Measurements from ENCODE around the gene ARF3.

ARF3 gene

DNA sequence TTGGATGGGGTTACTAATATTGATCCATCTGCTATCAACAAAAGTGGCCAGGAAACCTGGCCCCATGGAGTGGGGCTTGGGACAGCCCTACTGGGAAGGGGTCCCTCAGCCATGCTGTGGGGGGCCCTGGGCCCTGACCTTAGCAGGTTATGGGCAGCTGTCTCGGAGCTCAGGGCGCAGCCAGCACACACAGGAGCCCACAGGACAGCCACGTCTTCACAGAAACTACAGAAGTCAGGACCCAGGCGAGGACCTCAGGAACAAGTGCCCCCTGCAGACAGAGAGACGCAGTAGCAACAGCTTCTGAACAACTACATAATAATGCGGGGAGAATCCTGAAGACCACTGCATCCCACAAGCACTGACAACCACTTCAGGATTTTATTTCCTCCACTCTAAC is 20.1 kb downstream of the ARF3 start:
- TF ChIP-seq, protein P1, sequence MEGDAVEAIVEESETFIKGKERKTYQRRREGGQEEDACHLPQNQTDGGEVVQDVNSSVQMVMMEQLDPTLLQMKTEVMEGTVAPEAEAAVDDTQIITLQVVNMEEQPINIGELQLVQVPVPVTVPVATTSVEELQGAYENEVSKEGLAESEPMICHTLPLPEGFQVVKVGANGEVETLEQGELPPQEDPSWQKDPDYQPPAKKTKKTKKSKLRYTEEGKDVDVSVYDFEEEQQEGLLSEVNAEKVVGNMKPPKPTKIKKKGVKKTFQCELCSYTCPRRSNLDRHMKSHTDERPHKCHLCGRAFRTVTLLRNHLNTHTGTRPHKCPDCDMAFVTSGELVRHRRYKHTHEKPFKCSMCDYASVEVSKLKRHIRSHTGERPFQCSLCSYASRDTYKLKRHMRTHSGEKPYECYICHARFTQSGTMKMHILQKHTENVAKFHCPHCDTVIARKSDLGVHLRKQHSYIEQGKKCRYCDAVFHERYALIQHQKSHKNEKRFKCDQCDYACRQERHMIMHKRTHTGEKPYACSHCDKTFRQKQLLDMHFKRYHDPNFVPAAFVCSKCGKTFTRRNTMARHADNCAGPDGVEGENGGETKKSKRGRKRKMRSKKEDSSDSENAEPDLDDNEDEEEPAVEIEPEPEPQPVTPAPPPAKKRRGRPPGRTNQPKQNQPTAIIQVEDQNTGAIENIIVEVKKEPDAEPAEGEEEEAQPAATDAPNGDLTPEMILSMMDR (conservative IDR thresholded peaks at IDR 0.05; ENCODE audit: low read length), result 0 out of 2 replicates have a peak, but pooled peaks have one; percentile 5
- H3K4me3 ChIP-seq (ENCODE audit: low read length), result no peak overlapping the region
- DNase-seq (ENCODE audit: low read depth), result no peak

DNA sequence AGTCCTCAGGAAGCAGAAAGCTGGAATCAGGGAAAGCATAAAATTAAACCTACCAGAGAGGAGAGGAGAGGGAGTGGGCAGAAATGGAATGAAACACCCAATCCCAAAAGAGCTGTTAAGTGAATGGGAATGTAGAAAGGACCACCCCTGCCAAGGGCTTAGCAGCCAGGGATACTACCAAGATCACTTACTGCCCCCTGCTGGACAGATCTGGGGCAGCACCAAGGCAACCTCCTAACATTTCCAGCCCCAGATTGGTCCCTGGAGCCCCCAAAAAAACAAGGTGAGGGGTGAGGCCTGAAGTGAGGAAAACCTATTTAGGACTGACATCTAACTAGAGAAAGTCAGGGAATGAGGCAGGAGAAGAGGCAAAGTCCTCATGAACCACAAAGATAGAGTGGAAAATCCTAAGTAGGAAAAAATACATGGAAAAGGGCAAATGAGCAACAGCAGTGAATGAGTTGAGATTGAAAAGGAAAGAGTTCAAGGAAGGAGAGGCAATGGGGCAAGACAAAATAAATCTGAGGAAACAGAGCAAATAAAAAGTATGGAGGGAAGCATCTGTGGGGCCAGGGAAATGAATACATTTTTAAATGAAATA is 20.8 kb downstream of the ARF3 start:
- peak; percentile 73 for DNase-seq (ENCODE audit: low read depth)

DNA sequence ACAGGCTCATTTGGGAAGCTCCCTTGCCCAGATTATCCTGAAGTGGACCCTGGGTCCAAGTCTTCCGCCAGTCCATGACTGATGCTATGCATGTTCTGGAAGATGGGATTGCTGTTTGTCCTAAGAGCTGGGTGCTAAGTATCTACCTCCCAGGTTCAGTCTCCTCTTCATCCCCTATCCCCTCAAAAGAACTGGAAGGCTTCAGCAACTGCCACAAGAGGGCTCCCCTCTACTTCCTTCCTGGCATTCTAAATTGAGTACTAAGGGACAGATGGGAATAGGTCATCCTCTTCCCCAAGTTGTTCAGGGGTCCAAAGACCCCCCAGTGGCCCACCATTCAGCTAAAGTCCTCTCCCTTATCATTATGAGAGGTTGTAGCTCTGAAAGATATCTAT is 23.0 kb downstream of the ARF3 start:
- TF ChIP-seq, protein P1 (conservative IDR thresholded peaks at IDR 0.05; ENCODE audit: low read length), result peak; percentile 24; the same call in 1 of the 2 replicates
- no peak for DNase-seq (ENCODE audit: low read depth)
- no peak overlapping the region for H3K4me3 ChIP-seq (ENCODE audit: low read length)

More for the DNA sequence above, 20.8 kb downstream of the ARF3 start:
- H3K4me3 ChIP-seq (ENCODE audit: low read length), result no peak overlapping the region
- TF ChIP-seq, protein P1 (conservative IDR thresholded peaks at IDR 0.05; ENCODE audit: low read length), result peak; percentile 95

DNA sequence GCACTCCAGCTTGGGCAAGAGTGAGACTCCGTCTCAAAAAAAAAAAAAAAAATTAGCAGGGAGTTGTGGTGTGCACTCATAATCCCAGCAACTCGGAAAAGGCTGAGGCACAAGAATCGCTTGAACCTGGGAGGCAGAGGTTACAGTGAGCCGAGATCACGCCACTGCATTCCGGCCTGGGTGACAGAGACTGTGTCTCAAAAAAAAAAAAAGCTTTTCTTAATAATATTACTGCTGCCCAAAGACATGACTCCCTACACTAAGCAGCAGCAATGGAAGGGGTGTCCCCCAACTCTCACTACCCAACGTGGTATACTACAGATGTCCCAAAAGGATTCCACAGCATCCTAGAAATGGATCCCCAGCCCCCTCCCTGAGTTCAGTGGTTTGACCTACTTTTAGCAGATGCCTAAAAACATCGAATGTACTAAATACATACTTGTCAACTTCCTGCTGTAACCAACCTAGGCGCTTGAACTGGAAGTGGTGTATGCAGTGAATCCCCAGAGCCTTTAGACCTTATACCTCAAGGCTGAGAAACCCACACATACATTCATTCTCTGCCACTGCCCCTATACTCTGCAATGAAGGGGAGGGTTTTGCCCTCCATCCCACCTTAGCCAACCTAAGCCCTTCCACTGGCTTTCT is 23.5 kb downstream of the ARF3 start:
- DNase-seq (ENCODE audit: low read depth), result no peak
- no peak overlapping the region for H3K4me3 ChIP-seq (ENCODE audit: low read length)
- TF ChIP-seq, protein P1 (conservative IDR thresholded peaks at IDR 0.05; ENCODE audit: low read length), result no peak

DNA sequence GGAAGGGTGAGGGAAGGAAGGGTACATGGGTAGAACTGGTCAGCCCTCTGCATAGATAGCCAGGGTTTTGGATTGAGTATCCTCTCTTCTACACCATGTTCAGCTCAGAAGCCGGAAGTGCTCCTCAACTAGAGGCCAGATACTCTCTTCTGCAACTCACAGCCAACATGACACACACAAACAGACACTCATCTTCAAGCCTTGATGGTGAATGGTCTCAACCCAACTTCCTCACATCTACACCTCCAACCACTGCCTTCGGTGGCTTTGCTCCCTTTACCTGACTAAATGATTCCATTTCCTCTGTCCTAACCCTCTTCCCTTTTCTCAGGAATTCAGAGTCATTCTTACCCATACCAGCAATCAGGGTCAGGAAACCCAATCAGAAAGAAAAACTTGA is 24.4 kb downstream of the ARF3 start:
- DNase-seq (ENCODE audit: low read depth), result no peak
- TF ChIP-seq, protein P1 (conservative IDR thresholded peaks at IDR 0.05; ENCODE audit: low read length), result no peak
- H3K4me3 ChIP-seq (ENCODE audit: low read length), result no peak overlapping the region

DNA sequence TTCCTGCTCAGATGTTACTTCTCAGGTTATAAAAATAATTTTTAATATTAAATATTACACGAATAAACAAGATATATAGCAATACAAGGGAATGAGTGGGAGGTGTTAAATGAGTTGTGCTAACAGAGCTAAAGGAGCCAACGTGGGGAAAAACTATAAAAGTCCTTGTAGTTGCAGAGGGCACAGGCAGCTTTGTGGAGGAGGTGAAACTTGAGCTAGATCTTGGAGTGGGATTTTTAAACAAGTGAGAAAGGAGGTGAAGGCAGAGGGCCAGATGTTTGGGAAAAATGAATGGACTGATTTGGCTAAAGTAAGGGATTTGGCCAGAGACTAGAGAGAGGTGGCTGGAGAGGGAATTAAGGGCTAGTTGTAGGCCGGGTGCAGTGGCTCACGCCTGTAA is 26.8 kb downstream of the ARF3 start:
- no peak for DNase-seq (ENCODE audit: low read depth)
- TF ChIP-seq, protein P1 (conservative IDR thresholded peaks at IDR 0.05; ENCODE audit: low read length), result no peak

DNA sequence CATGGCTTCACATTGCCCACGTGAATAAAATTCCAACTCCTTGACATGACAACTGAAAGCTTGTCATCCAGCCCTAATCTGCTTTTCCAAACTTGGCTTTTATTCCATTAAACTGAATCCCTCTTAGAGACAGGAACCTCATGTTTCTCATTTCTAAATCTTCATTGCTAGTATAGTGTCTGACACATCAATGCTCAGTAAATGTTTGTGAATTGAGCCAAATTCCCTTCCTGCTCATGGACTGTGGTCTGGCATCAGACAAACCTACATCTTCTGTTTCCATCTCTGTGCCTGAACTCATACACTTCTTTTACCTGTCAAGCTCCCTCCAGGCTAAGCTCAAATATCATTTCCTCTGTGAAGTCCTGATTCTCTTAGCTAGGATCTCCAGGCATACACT is 27.7 kb downstream of the ARF3 start:
- no peak overlapping the region for H3K4me3 ChIP-seq (ENCODE audit: low read length)
- no peak for DNase-seq (ENCODE audit: low read depth)
- TF ChIP-seq, protein P1 (conservative IDR thresholded peaks at IDR 0.05; ENCODE audit: low read length), result no peak

More for the DNA sequence above, 26.8 kb downstream of the ARF3 start:
- H3K4me3 ChIP-seq (ENCODE audit: low read length), result no peak overlapping the region

Measured in AG10803 (cell line).